GM23248 (cell line): ENCODE data around the gene RASL12. TPM values are rescaled to one million over a fixed set of nuclear protein-coding genes. Genes with fewer than 3 reads are reported as not detected.
"Not testable (repeated sequence)": the region's sequence is repeated elsewhere in the genome, so short reads cannot be mapped to it uniquely, and the experiment has no call there.

Experiments
- DNase-seq: peaks from one replicate; pipeline ENCODE4 v3.0.0-alpha.2; 2015
- H2AFZ ChIP-seq: fragments of 200-600 bp; sonication (generic); 2 replicates; pipeline ENCODE4 v1.6.1; 2016; ENCODE audit warnings: antibody characterized with exemption
- H3F3A ChIP-seq: fragments of 200-600 bp; sonication (generic); 2 replicates; pipeline ENCODE4 v1.6.1; 2016; ENCODE audit warnings: mild to moderate bottlenecking, antibody characterized with exemption, mixed run types; ENCODE audit not compliant: insufficient read depth
- H3K27ac ChIP-seq: fragments of 200-600 bp; sonication (generic); 2 replicates; pipeline ENCODE4 v1.5.1; 2016; ENCODE audit warnings: mild to moderate bottlenecking
- H3K27me3 ChIP-seq: fragments of 200-600 bp; sonication (generic); replicated peaks from 2 replicates; pipeline ENCODE4 v1.6.1; 2016; ENCODE audit warnings: mild to moderate bottlenecking; ENCODE audit not compliant: insufficient read depth
- H3K36me3 ChIP-seq: fragments of 200-600 bp; sonication (generic); 2 replicates; pipeline ENCODE4 v1.6.1; 2016; ENCODE audit warnings: low read depth, mild to moderate bottlenecking
- H3K4me1 ChIP-seq: fragments of 200-600 bp; sonication (generic); 2 replicates; pipeline ENCODE4 v1.6.1; 2016; ENCODE audit warnings: mild to moderate bottlenecking; ENCODE audit not compliant: insufficient read depth
- H3K4me2 ChIP-seq: fragments of 200-600 bp; sonication (generic); one replicate; pipeline ENCODE4 v1.6.1; 2016; ENCODE audit warnings: mild to moderate bottlenecking; ENCODE audit not compliant: unreplicated experiment
- H3K4me3 ChIP-seq: fragments of 200-600 bp; sonication (generic); 2 replicates; pipeline ENCODE4 v1.5.1; 2016; ENCODE audit warnings: mild to moderate bottlenecking
- H3K79me2 ChIP-seq: fragments of 200-600 bp; sonication (generic); 2 replicates; pipeline ENCODE4 v1.6.1; 2016; ENCODE audit warnings: mild to moderate bottlenecking; ENCODE audit not compliant: insufficient read depth
- H3K9ac ChIP-seq: fragments of 200-600 bp; sonication (generic); 2 replicates; pipeline ENCODE4 v1.6.1; 2016; ENCODE audit warnings: mild to moderate bottlenecking
- H3K9me2 ChIP-seq: fragments of 200-600 bp; sonication (generic); 2 replicates; pipeline ENCODE4 v1.6.1; 2016; ENCODE audit warnings: mixed run types, mild to moderate bottlenecking, moderate library complexity; ENCODE audit not compliant: insufficient read depth
- H3K9me3 ChIP-seq: fragments of 200-600 bp; sonication (generic); one replicate; pipeline ENCODE4 v1.6.1; 2017; ENCODE audit warnings: low read depth
- H4K20me1 ChIP-seq: fragments of 200-600 bp; sonication (generic); 2 replicates; pipeline ENCODE4 v1.6.0; 2016; ENCODE audit not compliant: insufficient read depth
- EZH2 ChIP-seq: fragments of 200-600 bp; sonication (generic); IDR thresholded peaks from 2 replicates; pipeline ENCODE4 v1.6.1; 2018; ENCODE audit warnings: antibody characterized with exemption, mild to moderate bottlenecking; ENCODE audit not compliant: insufficient read depth, poor library complexity, severe bottlenecking
- EZH2phosphoT487 ChIP-seq: fragments of 200-600 bp; sonication (generic); IDR thresholded peaks from 2 replicates; pipeline ENCODE4 v1.6.1; 2018; ENCODE audit warnings: antibody characterized with exemption, moderate library complexity, mild to moderate bottlenecking, low read depth; ENCODE audit not compliant: insufficient read depth
- WGBS, 2 experiments: methylation state at CpG; one replicate each; pipeline ENCODE4 v1.1.6; 2015 to 2017; ENCODE audit warnings: low lambda C conversion rate in 2 of 2, low coverage in 1 of 2; ENCODE audit errors: missing lambda C conversion rate in 2 of 2; 5-methylcytosine and 5-hydroxymethylcytosine counted together
- in situ Hi-C: fragments of 300-500 bp; cut with MboI; formaldehyde crosslinking; loops from 2 replicates; pipeline ENCODE4 v1.15.0; 2020
- polyA plus RNA-seq: library from polyadenylated mRNA; unstranded; fragments of >200 nt; fragmentation: Nextera tagmentation; extraction: Ambion mirVana; gene quantifications from 2 replicates; pipeline ENCODE4 v1.2.1, GENCODE V29; 2016
- total RNA-seq: library from RNA; depleted of rRNA; stranded (reverse); fragments of >200 nt; shearing (Covaris generic); gene quantifications from 2 replicates; pipeline ENCODE4 v1.2.3, GENCODE V29; 2014

The RASL12 gene
- total and polyA plus RNA-seq, 2 experiments from 2014 or later = not detected

DNA sequence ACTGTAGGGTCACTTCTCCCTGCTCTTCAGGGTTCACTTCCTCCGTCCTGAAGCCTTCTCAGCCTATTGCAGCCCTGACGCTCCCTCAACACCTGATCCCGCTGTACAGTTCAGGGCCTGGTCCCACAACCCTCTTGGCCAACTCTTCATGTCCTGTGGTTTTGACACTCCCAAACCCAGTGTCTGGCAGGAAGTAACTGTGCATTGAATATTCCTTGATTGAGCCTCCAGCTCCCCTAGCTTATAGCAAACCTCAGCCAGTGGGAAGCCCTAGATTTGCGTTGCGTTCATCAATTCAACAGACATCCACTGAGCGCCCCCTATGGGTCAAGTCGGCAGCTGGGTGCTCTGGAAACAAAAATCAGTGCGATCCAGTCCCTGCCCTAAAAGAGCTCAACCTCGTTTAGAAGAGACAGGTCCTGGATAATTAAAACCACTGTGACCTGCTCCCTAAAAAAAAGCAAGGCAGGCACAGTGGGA, 33.7 kb upstream of the RASL12 start:
- H3K79me2 ChIP-seq = no peaks in the 10 kb centered on the region
- H3K27ac ChIP-seq = no peak overlapping the region
- H4K20me1 ChIP-seq = no peaks in the 10 kb centered on the region
- H2AFZ ChIP-seq = no peak overlapping the region
- no peak overlapping the region for H3K4me3 ChIP-seq
- peak; percentile 68 for DNase-seq
- in situ Hi-C loops = no loop called here
- H3K4me1 ChIP-seq = no peaks in the 10 kb centered on the region
- H3K9me2 ChIP-seq = no peaks in the 10 kb centered on the region
- H3K4me2 ChIP-seq = no peak overlapping the region
- 46 to 49% methylated on average over 9 of the region's 9 CpGs for WGBS, 2 experiments
- peaks cover 13% of the 10 kb centered on the region; the same call in 1 of the 2 replicates for H3K36me3 ChIP-seq
- no peaks in the 10 kb centered on the region for H3K27me3 ChIP-seq
- no peak for TF ChIP-seq EZH2
- TF ChIP-seq EZH2phosphoT487 = no peak
- no peaks in the 10 kb centered on the region for H3F3A ChIP-seq
- no peak overlapping the region for H3K9ac ChIP-seq
- H3K9me3 ChIP-seq = no peaks in the 10 kb centered on the region

DNA sequence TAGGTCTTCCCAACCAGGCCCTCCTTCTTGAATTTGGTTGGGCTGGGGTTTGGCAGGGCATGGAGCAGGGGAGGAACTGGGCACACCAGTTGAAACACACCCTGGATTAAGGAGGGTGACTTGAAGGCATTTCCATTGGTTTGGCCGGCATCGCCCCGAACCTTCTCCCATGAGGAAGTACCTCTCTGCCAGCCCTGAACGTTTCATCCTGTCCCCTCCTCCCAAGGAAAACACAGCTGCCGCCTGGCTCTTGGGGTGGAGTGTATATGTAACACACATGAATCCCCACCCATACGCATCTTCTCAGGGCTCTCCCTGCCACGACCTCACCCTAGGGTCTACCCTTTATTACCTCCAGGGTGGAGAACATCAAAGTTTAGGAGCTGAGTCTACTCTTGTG, 32.7 kb upstream of the RASL12 start:
- no peak overlapping the region for H3K4me2 ChIP-seq
- H3K9ac ChIP-seq = no peak overlapping the region
- no peak overlapping the region for H3K4me3 ChIP-seq
- no peaks in the 10 kb centered on the region for H3K9me3 ChIP-seq
- in situ Hi-C loops = no loop called here
- no peak overlapping the region for H3K27ac ChIP-seq
- no peaks in the 10 kb centered on the region for H4K20me1 ChIP-seq
- WGBS, 2 experiments = 70 to 76% methylated on average over 7 of the region's 7 CpGs
- no peaks in the 10 kb centered on the region for H3K4me1 ChIP-seq
- H2AFZ ChIP-seq = no peak overlapping the region
- no peak for DNase-seq
- peaks cover 13% of the 10 kb centered on the region; the same call in 1 of the 2 replicates for H3K36me3 ChIP-seq
- no peaks in the 10 kb centered on the region for H3K9me2 ChIP-seq
- H3F3A ChIP-seq = no peaks in the 10 kb centered on the region
- no peaks in the 10 kb centered on the region for H3K79me2 ChIP-seq
- no peaks in the 10 kb centered on the region for H3K27me3 ChIP-seq
- TF ChIP-seq EZH2phosphoT487 = no peak
- no peak for TF ChIP-seq EZH2

DNA sequence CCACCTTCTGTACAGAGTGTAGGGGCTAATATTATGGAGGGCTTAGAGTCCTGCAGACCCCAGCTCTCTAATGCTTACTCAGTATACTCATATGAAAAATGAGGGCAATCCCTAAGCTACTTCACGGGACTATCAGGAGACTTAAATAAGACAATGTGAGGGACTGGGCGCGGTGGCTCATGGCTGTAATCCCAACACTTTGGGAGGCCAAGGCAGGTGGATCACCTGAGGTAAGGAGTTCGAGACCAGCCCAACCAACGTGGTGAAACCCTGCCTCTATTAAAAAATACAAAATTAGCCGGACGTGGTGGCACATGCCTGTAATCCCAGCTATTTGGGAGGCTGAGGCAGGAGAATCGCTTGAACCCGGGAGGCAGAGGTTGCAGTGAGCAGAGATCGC, 32.0 kb upstream of the RASL12 start:
- H3K9me2 ChIP-seq, H2AFZ ChIP-seq, H4K20me1 ChIP-seq, H3K27ac ChIP-seq, H3K79me2 ChIP-seq, H3K9me3 ChIP-seq, H3K4me2 ChIP-seq, H3K4me3 ChIP-seq, DNase-seq, in situ Hi-C loops, H3K27me3 ChIP-seq, H3K9ac ChIP-seq, H3F3A ChIP-seq, H3K4me1 ChIP-seq: not testable (repeated sequence)
- peaks cover 13% of the 10 kb centered on the region; the same call in 1 of the 2 replicates for H3K36me3 ChIP-seq
- 89 to 92% methylated on average over 10 of the region's 10 CpGs for WGBS, 2 experiments

DNA sequence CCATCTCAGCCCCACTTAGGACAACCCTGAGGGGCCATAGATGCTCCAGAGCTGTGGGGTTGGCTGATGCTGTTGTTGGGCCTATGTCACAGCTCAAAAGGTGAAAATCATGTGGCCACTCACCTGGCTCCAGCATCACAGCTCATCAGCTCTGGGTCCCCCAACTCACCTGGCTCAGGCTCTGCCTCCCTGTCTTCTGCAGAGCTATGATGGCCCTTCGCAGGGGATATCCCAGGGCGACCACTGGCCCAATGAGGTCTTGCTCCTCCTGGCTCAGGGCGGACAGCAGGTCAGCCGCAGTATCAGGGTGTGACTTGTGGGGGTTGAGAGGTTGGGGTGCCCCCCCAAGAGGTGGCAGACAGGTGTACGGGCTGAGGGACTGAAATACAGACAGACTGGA, 31.5 kb upstream of the RASL12 start:
- 98 to 100% methylated on average over 5 of the region's 5 CpGs for whole genome bisulfite sequencing, 2 experiments
- Histone ChIP-seq H4K20me1 (no peaks in the 10 kb centered on the region), H3K27ac (no peak overlapping the region), H3K9me3 (no peaks in the 10 kb centered on the region), H3K4me1 (no peaks in the 10 kb centered on the region), H2AFZ (no peak overlapping the region), H3K4me3 (no peak overlapping the region), H3K27me3 (no peaks in the 10 kb centered on the region), H3K4me2 (no peak overlapping the region), H3K9me2 (no peaks in the 10 kb centered on the region), H3K79me2 (no peaks in the 10 kb centered on the region), H3K36me3 (peaks cover 11% of the 10 kb centered on the region; the same call in 1 of the 2 replicates), H3F3A (no peaks in the 10 kb centered on the region), H3K9ac (no peak overlapping the region)
- TF ChIP-seq EZH2 (no peak), EZH2phosphoT487 (no peak)
- no peak for DNase-seq
- in situ Hi-C loops = no loop called here
